Measurements from ENCODE around the gene OLFML3.
"Not testable (repeated sequence)": the region's sequence is repeated elsewhere in the genome, so short reads cannot be mapped to it uniquely, and the experiment has no call there.

OLFML3 gene

GRCh38 chr1:113978863-113979702 lies at the start of gene OLFML3:
Gene OLFML3, plus strand, starts transcription at chr1:113979474. Its CDS starts 43 bp downstream, at chr1:113979517.
- DNase-seq, result peak; percentile 77

GRCh38 chr1:113929750-113930498 lies 49.4 kb upstream of the OLFML3 start:
- DNase-seq, result peak; percentile 20

GRCh38 chr1:113930499-113931161 lies 48.6 kb upstream of the OLFML3 start:
- no peak for DNase-seq

DNA sequence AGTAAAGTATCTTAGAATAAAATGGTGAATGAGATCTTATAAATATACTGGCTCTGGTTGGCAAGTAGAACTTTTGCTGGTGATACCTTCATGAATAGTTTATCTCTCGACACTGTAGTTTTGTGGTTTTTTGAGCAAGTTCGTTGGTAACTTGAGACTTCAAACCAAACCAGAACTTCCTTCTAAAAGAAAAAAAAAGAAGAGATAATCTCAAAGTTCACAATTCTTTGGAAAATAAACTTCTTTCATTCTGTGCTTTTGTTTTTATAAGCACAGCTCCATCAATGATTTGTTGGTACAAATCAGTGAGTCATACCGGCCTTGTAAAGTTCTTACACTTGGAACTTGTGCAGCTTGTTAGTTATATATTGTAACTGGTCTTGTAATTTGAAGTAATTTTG lies 47.8 kb upstream of the OLFML3 start:
- no peak for DNase-seq

- DNase-seq, result no peak
Observed at GRCh38 chr1:113934006-113934405, 45.3 kb upstream of the OLFML3 start.

- DNase-seq, result no peak
Observed at GRCh38 chr1:113934511-113935055, 44.7 kb upstream of the OLFML3 start.

DNA sequence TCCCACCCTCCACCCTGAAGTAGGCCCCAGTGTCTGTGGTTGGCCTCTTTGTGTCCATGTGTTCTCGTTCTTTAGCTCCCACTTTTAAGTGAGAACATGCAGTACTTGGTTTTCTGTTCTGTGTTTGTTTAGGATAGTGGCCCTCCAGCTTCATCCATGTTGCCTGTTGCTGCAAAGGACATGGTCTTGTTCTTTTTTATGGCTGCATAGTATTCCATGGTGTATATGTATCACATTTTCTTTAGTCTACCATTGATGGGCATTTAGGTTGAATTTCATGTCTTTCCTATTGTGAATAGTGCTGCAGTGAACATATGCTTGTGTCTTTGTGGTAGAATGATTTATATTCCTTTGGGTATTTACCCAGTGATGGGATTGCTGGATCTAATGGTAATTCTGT lies 44.1 kb upstream of the OLFML3 start:
- DNase-seq, result no peak

DNA sequence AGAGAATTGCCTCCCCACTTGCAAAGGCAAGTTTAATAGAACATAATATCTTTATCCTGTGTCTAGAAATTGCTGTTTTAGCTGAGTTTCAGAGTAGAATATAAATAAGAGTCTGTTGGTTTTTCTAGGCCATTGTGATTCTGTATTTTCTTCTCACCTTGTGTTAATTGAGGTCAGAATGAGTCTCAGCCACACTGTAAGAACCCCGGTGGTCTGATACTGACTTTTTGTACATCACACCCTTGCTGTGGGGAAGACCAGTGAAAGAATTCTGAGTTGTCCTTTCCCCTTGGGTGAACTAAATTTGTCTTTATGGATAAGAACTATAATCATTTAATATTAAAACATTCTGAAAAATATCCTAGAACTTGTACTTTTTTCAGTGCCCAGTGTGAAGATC lies 43.3 kb upstream of the OLFML3 start:
- DNase-seq, result no peak

- no peak for DNase-seq
Observed at GRCh38 chr1:113937146-113937545, 42.1 kb upstream of the OLFML3 start.

- DNase-seq, result no peak
Observed at GRCh38 chr1:113938192-113938591, 41.1 kb upstream of the OLFML3 start.

- no peak for DNase-seq
Observed at GRCh38 chr1:113940365-113941244, 38.7 kb upstream of the OLFML3 start.

DNA sequence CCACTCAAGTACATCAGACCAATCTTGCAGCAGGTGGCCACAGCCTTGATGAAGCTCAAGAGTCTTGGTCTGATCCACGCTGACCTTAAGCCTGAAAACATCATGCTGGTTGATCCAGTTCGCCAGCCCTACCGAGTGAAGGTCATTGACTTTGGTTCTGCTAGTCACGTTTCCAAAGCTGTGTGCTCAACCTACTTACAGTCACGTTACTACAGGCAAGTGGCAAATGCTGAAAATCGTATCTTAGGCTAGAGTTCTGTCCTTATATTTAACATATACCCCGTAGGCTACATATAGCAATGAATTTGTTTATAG lies 38.1 kb upstream of the OLFML3 start:
- DNase-seq, result no peak

DNA sequence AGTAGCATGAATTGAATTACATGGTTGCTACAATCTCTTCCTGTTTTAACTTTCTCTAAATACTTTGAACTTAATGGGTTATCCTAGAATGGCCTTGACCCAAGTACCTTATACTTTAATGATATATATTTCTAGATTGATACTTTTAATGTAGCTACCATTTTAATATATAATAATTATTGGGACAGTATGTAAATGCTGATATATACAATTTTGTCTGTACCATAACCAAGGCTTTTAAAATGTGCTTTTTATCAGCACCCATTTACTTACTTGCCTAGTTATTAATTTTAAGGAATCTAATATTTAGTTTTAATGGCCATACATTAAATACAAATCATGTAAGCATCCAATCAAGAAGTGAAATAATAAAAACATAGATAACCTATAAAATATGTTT lies 36.7 kb upstream of the OLFML3 start:
- no peak for DNase-seq

GRCh38 chr1:113943028-113943811 lies 36.1 kb upstream of the OLFML3 start:
- no peak for DNase-seq

DNA sequence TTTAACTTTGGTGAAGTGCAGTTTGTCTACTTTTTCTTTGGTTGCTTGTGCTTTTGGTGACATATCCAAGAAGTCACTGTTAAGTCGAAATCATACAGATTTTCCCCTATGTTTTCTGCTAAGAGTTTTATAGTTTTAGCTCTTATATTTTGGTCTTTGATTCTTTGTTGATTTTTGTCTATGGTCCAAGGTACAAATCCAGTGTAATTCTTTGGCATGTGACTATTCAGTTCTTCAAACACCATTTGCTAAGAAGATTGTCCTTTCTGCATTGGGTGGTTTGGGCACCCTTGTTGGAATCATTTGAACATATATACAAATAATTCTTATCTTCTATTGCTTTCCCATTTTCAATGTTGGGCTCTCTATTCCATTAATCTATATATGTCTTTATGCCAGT lies 33.9 kb upstream of the OLFML3 start:
- DNase-seq, result no peak

DNA sequence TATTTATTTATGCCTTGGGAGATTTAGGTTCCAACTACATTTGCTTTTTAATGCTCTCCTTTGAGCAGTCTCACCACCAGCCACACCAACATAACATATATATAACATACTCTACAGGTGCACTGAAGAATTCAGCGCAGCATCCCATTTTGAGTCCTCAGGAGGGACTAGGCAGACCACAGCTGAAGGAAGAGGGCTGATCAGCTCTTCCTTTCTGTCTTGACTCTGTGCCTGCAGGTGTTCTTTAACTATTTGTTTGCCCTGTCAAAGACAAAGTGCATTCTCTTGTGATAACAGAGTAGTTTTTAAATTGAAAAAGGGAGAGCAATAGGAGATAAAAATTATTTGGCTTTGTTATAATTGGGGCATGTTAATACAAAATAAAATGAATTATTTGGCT lies 33.2 kb upstream of the OLFML3 start:
- no peak for DNase-seq

GRCh38 chr1:113946678-113947387 lies 32.4 kb upstream of the OLFML3 start:
- DNase-seq, result no peak

GRCh38 chr1:113947388-113948107 lies 31.7 kb upstream of the OLFML3 start:
- no peak for DNase-seq

- not testable (repeated sequence) for DNase-seq
Observed at GRCh38 chr1:113948151-113948550, 31.1 kb upstream of the OLFML3 start.

GRCh38 chr1:113949007-113949406 lies 30.3 kb upstream of the OLFML3 start:
- DNase-seq, result no peak
